ENCODE measurements around the gene REX1BD. TPM values are rescaled to one million over a fixed set of nuclear protein-coding genes. Genes with fewer than 3 reads are reported as not detected.
A peak's percentile ranks its signal among the peaks of the same experiment; 100 is the strongest.

REX1BD gene
- total RNA-seq, 1 experiment from 2014 or later = 44.8 TPM

- POLR2A ChIA-PET (ENCODE audit: unreplicated experiment) = no interaction called here
Observed at GRCh38 chr19:18604820-18605159, 16.2 kb downstream of the REX1BD start.

GRCh38 chr19:18605196-18605545 lies 16.6 kb downstream of the REX1BD start:
- H3K9me3 ChIP-seq (ENCODE audit: insufficient read depth, low read depth) = no peaks in the 10 kb centered on the region
- no peaks in the 10 kb centered on the region for H3K36me3 ChIP-seq (ENCODE audit: low read depth)
- intact Hi-C loops (cut with micrococcal nuclease; ENCODE audit: unreplicated experiment) = loop anchor here (10.0 kb wide), 1 partner anchor 160 kb away; no protein-coding TSS in a partner anchor
- no peak overlapping the region for H3K27ac ChIP-seq
- no peaks in the 10 kb centered on the region for H4K20me1 ChIP-seq (ENCODE audit: insufficient read depth)
- H3K4me1 ChIP-seq (replicated peaks; ENCODE audit: insufficient read depth) = peaks cover 14% of the 10 kb centered on the region
- no peak overlapping the region for H3K4me2 ChIP-seq
- ChIA-PET CTCF (no interaction called here), POLR2A (ENCODE audit: unreplicated experiment) (no interaction called here)
- H3K4me3 ChIP-seq = no peak overlapping the region
- H2AFZ ChIP-seq = no peak overlapping the region
- peaks cover 55% of the 10 kb centered on the region; the same call in 1 of the 2 replicates for H3F3A ChIP-seq (ENCODE audit: insufficient read depth, low read depth)
- TF ChIP-seq EZH2 (IDR thresholded peaks at IDR 0.05; ENCODE audit: low read depth) = no peak
- TF ChIP-seq CTCF (conservative IDR thresholded peaks at IDR 0.05) = no peak
- no peaks in the 10 kb centered on the region for H3K79me2 ChIP-seq (ENCODE audit: low read depth)
- H3K9me2 ChIP-seq (ENCODE audit: insufficient read depth) = no peaks in the 10 kb centered on the region
- peaks cover 49% of the 10 kb centered on the region for H3K27me3 ChIP-seq (ENCODE audit: insufficient read depth, low read depth)
- no TSS peak for BruUV-seq (replicated peaks)
- no peak for DNase-seq

More at GRCh38 chr19:18604820-18605159, 16.2 kb downstream of the REX1BD start:
- Histone ChIP-seq H4K20me1 (ENCODE audit: insufficient read depth) (no peaks in the 10 kb centered on the region), H3K79me2 (ENCODE audit: low read depth) (no peaks in the 10 kb centered on the region), H3F3A (ENCODE audit: insufficient read depth, low read depth) (peaks cover 51% of the 10 kb centered on the region; the same call in 1 of the 2 replicates), H3K36me3 (ENCODE audit: low read depth) (no peaks in the 10 kb centered on the region), H3K9me2 (ENCODE audit: insufficient read depth) (no peaks in the 10 kb centered on the region), H3K4me3 (no peak overlapping the region), H3K4me1 (replicated peaks; ENCODE audit: insufficient read depth) (peaks cover 10% of the 10 kb centered on the region), H2AFZ (no peak overlapping the region), H3K27ac (no peak overlapping the region), H3K27me3 (ENCODE audit: insufficient read depth, low read depth) (peaks cover 45% of the 10 kb centered on the region), H3K9me3 (ENCODE audit: insufficient read depth, low read depth) (no peaks in the 10 kb centered on the region), H3K4me2 (no peak overlapping the region)
- TF ChIP-seq EZH2 (IDR thresholded peaks at IDR 0.05; ENCODE audit: low read depth) = no peak
- no peak for TF ChIP-seq CTCF (conservative IDR thresholded peaks at IDR 0.05)
- no peak for DNase-seq
- intact Hi-C loops (cut with micrococcal nuclease; ENCODE audit: unreplicated experiment) = loop anchor here (10.0 kb wide), 1 partner anchor 160 kb away; no protein-coding TSS in a partner anchor
- no TSS peak for BruUV-seq (replicated peaks)
- CTCF ChIA-PET = no interaction called here

- H3K27me3 ChIP-seq (ENCODE audit: insufficient read depth, low read depth) = peaks cover 54% of the 10 kb centered on the region
- POLR2A ChIA-PET (ENCODE audit: unreplicated experiment) = interaction anchor here (0.5 kb wide), 1 partner anchor 126 kb away, joined by 19 read pairs; no protein-coding TSS in a partner anchor
- peak overlapping the region; percentile 31; the same call in 1 of the 2 replicates for H3K4me2 ChIP-seq
- H3K4me3 ChIP-seq = no peak overlapping the region
- peaks cover 55% of the 10 kb centered on the region; the same call in 1 of the 2 replicates for H3F3A ChIP-seq (ENCODE audit: insufficient read depth, low read depth)
- no peaks in the 10 kb centered on the region for H3K79me2 ChIP-seq (ENCODE audit: low read depth)
- no peak overlapping the region for H3K27ac ChIP-seq
- no peaks in the 10 kb centered on the region for H3K36me3 ChIP-seq (ENCODE audit: low read depth)
- TF ChIP-seq CTCF (conservative IDR thresholded peaks at IDR 0.05) (no peak), EZH2 (IDR thresholded peaks at IDR 0.05; ENCODE audit: low read depth) (no peak)
- peaks cover 19% of the 10 kb centered on the region for H3K4me1 ChIP-seq (replicated peaks; ENCODE audit: insufficient read depth)
- BruUV-seq (replicated peaks) = no TSS peak
- CTCF ChIA-PET = no interaction called here
- no peaks in the 10 kb centered on the region for H3K9me3 ChIP-seq (ENCODE audit: insufficient read depth, low read depth)
- DNase-seq = no peak
- H4K20me1 ChIP-seq (ENCODE audit: insufficient read depth) = no peaks in the 10 kb centered on the region
- no peaks in the 10 kb centered on the region for H3K9me2 ChIP-seq (ENCODE audit: insufficient read depth)
- H2AFZ ChIP-seq = no peak overlapping the region
- intact Hi-C loops (cut with micrococcal nuclease; ENCODE audit: unreplicated experiment) = loop anchor here (10.0 kb wide), 1 partner anchor 159 kb away; no protein-coding TSS in a partner anchor
Observed at GRCh38 chr19:18605546-18606280, 17.1 kb downstream of the REX1BD start.
